ENCODE results near the gene CDC42. TPM values are rescaled to one million over a fixed set of nuclear protein-coding genes. Genes with fewer than 3 reads are reported as not detected.

Gene CDC42
- total RNA-seq, 1 donor = 791 TPM

GRCh38 chr1:22050330-22050729 lies 2.2 kb upstream of the CDC42 start:
- no peak overlapping the region for H3K4me3 ChIP-seq (ENCODE audit: low read length)
- H3K4me1 ChIP-seq (ENCODE audit: insufficient read depth, low read length) = peaks cover 53% of the 10 kb centered on the region
- no peaks in the 10 kb centered on the region for H3K27me3 ChIP-seq (ENCODE audit: insufficient read depth, low read length)
- H3K9me3 ChIP-seq (ENCODE audit: low read depth, low read length) = no peaks in the 10 kb centered on the region

DNA sequence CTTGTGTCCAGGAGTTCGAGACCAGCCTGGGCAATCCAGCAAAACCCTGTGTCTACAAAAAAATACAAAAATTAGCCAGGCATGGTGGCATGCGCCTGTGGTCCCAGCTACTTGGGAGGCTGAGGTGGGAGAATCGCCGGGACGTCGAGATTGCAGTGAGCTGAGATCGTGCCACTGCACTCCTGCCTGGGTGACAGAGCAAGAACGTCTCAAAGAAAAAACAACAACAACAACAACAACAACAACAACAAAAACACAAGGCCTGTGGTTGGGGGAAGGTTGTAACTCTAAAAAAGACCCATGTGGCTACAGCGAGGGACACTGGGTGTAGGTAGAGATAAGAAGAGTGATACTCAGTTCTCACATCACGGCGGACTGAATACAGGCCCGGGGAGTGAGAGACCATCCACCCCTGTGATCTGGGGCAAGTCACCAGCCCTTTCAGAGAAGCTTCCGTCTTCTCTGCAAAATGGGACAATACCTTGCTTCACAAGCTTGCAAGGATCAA lies 848 bp upstream of the CDC42 start:
- Histone ChIP-seq H3K27me3 (ENCODE audit: insufficient read depth, low read length) (no peaks in the 10 kb centered on the region), H3K9me3 (ENCODE audit: low read depth, low read length) (no peaks in the 10 kb centered on the region), H3K4me1 (ENCODE audit: insufficient read depth, low read length) (peaks cover 66% of the 10 kb centered on the region), H3K4me3 (ENCODE audit: low read length) (no peak overlapping the region)

GRCh38 chr1:22053017-22053860 lies 730 bp downstream of the CDC42 start:
- H3K4me1 ChIP-seq (ENCODE audit: insufficient read depth, low read length) = peaks cover 71% of the 10 kb centered on the region
- no peaks in the 10 kb centered on the region for H3K9me3 ChIP-seq (ENCODE audit: low read depth, low read length)
- peak overlapping the region; percentile 93 for H3K4me3 ChIP-seq (ENCODE audit: low read length)
- H3K27me3 ChIP-seq (ENCODE audit: insufficient read depth, low read length) = no peaks in the 10 kb centered on the region

DNA sequence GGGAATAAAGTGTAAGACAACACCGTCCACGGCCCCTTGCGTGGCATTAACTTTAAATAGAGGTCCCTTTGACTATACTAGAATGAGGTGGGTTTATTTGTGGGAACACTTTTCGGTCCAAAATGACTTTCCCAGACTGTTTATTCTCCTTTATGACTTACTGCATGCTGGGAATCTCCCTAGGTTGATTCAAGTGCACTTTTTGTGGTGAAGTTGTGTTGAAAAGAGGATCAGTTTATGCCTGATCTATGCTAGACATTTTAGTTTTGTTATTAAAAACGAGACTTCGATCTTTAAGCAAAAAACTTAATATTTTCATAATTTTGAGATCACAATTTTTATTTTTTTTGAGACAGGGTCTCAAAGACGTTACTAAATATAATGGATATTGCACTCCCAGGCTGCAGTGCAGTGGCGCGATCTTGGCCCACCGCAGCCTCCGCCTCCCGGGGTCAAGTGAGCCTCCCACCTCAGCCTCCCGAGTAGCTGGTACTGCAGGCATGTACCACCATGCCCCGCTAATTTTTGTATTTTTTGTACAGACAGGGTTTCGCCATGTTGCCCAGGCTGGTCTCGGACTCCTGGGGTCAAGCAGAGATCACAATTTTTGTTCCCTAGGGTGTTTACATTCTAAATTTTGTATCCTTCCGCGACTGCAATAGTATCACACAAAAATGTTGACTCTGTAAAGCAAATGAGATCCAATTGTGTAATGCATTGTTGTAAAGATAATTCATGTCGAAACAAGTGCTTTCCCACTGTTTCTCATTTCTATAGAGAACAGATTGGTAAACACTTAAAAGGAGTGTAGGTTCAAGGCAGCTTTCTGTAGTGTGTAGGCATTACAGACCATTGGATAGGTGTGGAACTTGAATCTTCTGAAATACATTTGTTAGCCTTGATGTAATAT lies 1.6 kb downstream of the CDC42 start:
- H3K4me3 ChIP-seq (ENCODE audit: low read length) = peak overlapping the region; percentile 93
- no peaks in the 10 kb centered on the region for H3K9me3 ChIP-seq (ENCODE audit: low read depth, low read length)
- H3K4me1 ChIP-seq (ENCODE audit: insufficient read depth, low read length) = peaks cover 71% of the 10 kb centered on the region
- no peaks in the 10 kb centered on the region for H3K27me3 ChIP-seq (ENCODE audit: insufficient read depth, low read length)

- H3K9me3 ChIP-seq (ENCODE audit: low read depth, low read length) = no peaks in the 10 kb centered on the region
- H3K4me3 ChIP-seq (ENCODE audit: low read length) = no peak overlapping the region
- H3K4me1 ChIP-seq (ENCODE audit: insufficient read depth, low read length) = peaks cover 71% of the 10 kb centered on the region
- no peaks in the 10 kb centered on the region for H3K27me3 ChIP-seq (ENCODE audit: insufficient read depth, low read length)
Observed at GRCh38 chr1:22055463-22055862, 3.0 kb downstream of the CDC42 start.

GRCh38 chr1:22056043-22056442 lies 3.5 kb downstream of the CDC42 start:
- Histone ChIP-seq H3K4me3 (ENCODE audit: low read length) (no peak overlapping the region), H3K27me3 (ENCODE audit: insufficient read depth, low read length) (no peaks in the 10 kb centered on the region), H3K4me1 (ENCODE audit: insufficient read depth, low read length) (peaks cover 74% of the 10 kb centered on the region), H3K9me3 (ENCODE audit: low read depth, low read length) (no peaks in the 10 kb centered on the region)

GRCh38 chr1:22056936-22057335 lies 4.4 kb downstream of the CDC42 start:
- Histone ChIP-seq H3K4me3 (ENCODE audit: low read length) (no peak overlapping the region), H3K27me3 (ENCODE audit: insufficient read depth, low read length) (no peaks in the 10 kb centered on the region), H3K9me3 (ENCODE audit: low read depth, low read length) (no peaks in the 10 kb centered on the region), H3K4me1 (ENCODE audit: insufficient read depth, low read length) (peaks cover 80% of the 10 kb centered on the region)

DNA sequence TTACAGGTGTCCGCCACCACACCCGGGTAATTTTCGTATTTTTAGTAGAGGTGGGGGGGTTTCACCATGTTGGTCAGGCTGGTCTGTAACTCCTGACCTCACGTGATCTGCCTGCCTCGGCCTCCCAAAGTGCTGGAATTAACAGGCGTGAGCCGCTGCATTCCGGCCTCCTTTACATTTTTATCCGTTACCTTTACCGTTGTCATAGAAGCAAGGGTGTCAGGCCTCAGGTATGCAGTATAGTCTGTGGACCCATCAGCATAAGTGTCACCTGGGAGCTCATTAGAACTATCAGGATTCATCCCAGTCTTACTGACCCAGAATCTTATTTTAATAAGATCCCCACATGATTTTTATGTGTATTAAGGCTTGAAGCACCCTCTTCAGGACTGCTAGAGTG lies 5.4 kb downstream of the CDC42 start:
- H3K4me1 ChIP-seq (ENCODE audit: insufficient read depth, low read length) = peaks cover 85% of the 10 kb centered on the region
- H3K9me3 ChIP-seq (ENCODE audit: low read depth, low read length) = no peaks in the 10 kb centered on the region
- no peaks in the 10 kb centered on the region for H3K27me3 ChIP-seq (ENCODE audit: insufficient read depth, low read length)
- H3K4me3 ChIP-seq (ENCODE audit: low read length) = no peak overlapping the region

GRCh38 chr1:22064751-22065402 lies 12.4 kb downstream of the CDC42 start:
- Histone ChIP-seq H3K27me3 (ENCODE audit: insufficient read depth, low read length) (no peaks in the 10 kb centered on the region), H3K9me3 (ENCODE audit: low read depth, low read length) (no peaks in the 10 kb centered on the region), H3K4me3 (ENCODE audit: low read length) (no peak overlapping the region), H3K4me1 (ENCODE audit: insufficient read depth, low read length) (peaks cover 91% of the 10 kb centered on the region)

- Histone ChIP-seq H3K4me3 (ENCODE audit: low read length) (no peak overlapping the region), H3K27me3 (ENCODE audit: insufficient read depth, low read length) (no peaks in the 10 kb centered on the region), H3K4me1 (ENCODE audit: insufficient read depth, low read length) (peaks cover 83% of the 10 kb centered on the region), H3K9me3 (ENCODE audit: low read depth, low read length) (no peaks in the 10 kb centered on the region)
Observed at GRCh38 chr1:22071511-22071910, 19.0 kb downstream of the CDC42 start.

GRCh38 chr1:22074803-22075202 lies 22.3 kb downstream of the CDC42 start:
- Histone ChIP-seq H3K4me3 (ENCODE audit: low read length) (no peak overlapping the region), H3K4me1 (ENCODE audit: insufficient read depth, low read length) (peaks cover 74% of the 10 kb centered on the region), H3K27me3 (ENCODE audit: insufficient read depth, low read length) (no peaks in the 10 kb centered on the region), H3K9me3 (ENCODE audit: low read depth, low read length) (no peaks in the 10 kb centered on the region)

DNA sequence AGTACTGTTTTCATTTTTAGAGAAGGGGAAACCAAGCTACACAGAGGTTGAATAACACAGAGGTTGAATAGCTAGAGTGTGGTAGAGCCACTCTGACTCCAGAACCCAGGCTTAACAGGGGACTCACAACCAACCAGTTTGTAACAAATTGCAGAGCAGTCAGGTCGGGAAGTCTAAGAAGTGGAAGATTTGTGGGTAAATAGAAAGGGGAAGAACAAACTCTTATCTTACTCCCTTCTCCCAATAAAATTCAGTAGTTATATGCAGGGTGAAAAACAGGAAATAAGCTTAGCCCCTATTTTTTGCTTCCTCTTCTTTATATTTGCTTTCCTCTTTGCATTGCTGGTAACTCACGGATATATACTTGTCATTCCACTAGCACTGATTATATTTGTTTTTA lies 23.2 kb downstream of the CDC42 start:
- Histone ChIP-seq H3K4me3 (ENCODE audit: low read length) (no peak overlapping the region), H3K27me3 (ENCODE audit: insufficient read depth, low read length) (no peaks in the 10 kb centered on the region), H3K9me3 (ENCODE audit: low read depth, low read length) (no peaks in the 10 kb centered on the region), H3K4me1 (ENCODE audit: insufficient read depth, low read length) (peaks cover 74% of the 10 kb centered on the region)

DNA sequence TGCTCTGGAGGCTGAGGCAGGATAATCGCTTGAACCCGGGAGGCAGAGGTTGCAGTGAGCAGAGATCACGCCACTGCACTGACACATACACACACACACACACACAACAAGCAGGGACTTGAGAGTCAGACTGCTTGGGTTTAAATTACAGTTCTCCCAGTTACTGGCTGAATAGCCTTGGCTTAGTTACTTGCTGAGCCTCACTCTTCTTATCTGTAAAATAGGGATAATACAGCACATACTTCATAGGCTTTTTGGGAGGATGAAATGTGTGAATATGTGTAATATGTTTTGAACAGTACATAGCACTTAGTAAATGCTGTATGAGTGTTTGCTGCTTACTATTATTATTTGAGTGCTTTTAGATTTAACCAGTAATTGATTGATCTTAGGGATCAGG lies 23.8 kb downstream of the CDC42 start:
- H3K4me3 ChIP-seq (ENCODE audit: low read length) = no peak overlapping the region
- H3K9me3 ChIP-seq (ENCODE audit: low read depth, low read length) = no peaks in the 10 kb centered on the region
- H3K4me1 ChIP-seq (ENCODE audit: insufficient read depth, low read length) = peaks cover 76% of the 10 kb centered on the region
- H3K27me3 ChIP-seq (ENCODE audit: insufficient read depth, low read length) = no peaks in the 10 kb centered on the region

GRCh38 chr1:22077728-22078127 lies 25.2 kb downstream of the CDC42 start:
- H3K4me3 ChIP-seq (ENCODE audit: low read length) = no peak overlapping the region
- H3K9me3 ChIP-seq (ENCODE audit: low read depth, low read length) = no peaks in the 10 kb centered on the region
- no peaks in the 10 kb centered on the region for H3K27me3 ChIP-seq (ENCODE audit: insufficient read depth, low read length)
- peaks cover 63% of the 10 kb centered on the region for H3K4me1 ChIP-seq (ENCODE audit: insufficient read depth, low read length)

DNA sequence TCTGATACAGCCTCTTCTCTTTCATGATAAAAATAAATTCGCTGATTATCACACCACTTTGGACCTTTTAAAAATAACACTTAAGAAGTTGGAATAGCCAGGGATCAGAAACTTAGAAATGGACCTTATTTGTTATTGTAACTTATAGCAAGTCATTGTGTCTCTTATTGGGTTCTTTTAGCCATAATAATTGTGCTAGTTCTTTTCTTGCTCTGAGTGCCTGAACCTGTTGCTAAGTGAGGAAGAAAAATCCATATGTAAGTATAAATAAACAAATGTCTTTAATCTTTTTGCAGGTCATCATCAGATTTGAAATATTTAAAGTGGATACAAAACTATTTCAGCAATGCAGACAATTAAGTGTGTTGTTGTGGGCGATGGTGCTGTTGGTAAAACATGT lies 25.6 kb downstream of the CDC42 start:
- peaks cover 60% of the 10 kb centered on the region for H3K4me1 ChIP-seq (ENCODE audit: insufficient read depth, low read length)
- H3K4me3 ChIP-seq (ENCODE audit: low read length) = no peak overlapping the region

More for the DNA sequence above, 25.6 kb downstream of the CDC42 start:
- no peaks in the 10 kb centered on the region for H3K27me3 ChIP-seq (ENCODE audit: insufficient read depth, low read length)
- H3K9me3 ChIP-seq (ENCODE audit: low read depth, low read length) = no peaks in the 10 kb centered on the region
